ENCODE measurements around the gene SLC35E1.

Gene SLC35E1

GRCh38 chr19:16525751-16526481 lies 46.3 kb downstream of the SLC35E1 start:
- Histone ChIP-seq H3K9me3 (ENCODE audit: control insufficient read depth, low read length) (no peaks in the 10 kb centered on the region), H3K27me3 (replicated peaks; ENCODE audit: control insufficient read depth, insufficient read depth, low read length, poor library complexity, severe bottlenecking) (no peaks in the 10 kb centered on the region), H3K4me1 (ENCODE audit: control insufficient read depth, insufficient read depth, low read length, poor library complexity, severe bottlenecking) (no peaks in the 10 kb centered on the region), H3K4me3 (ENCODE audit: insufficient read depth, low read depth, low read length, poor library complexity, severe bottlenecking) (no peak overlapping the region), H3K36me3 (ENCODE audit: control insufficient read depth, insufficient read depth, low read length) (peaks cover 96% of the 10 kb centered on the region), H3K27ac (ENCODE audit: insufficient read depth, low read length, poor library complexity, severe bottlenecking) (no peak overlapping the region)
- DNase-seq = no peak

GRCh38 chr19:16524991-16525734 lies 47.1 kb downstream of the SLC35E1 start:
- Histone ChIP-seq H3K36me3 (ENCODE audit: control insufficient read depth, insufficient read depth, low read length) (peaks cover 96% of the 10 kb centered on the region), H3K27ac (ENCODE audit: insufficient read depth, low read length, poor library complexity, severe bottlenecking) (no peak overlapping the region), H3K27me3 (replicated peaks; ENCODE audit: control insufficient read depth, insufficient read depth, low read length, poor library complexity, severe bottlenecking) (no peaks in the 10 kb centered on the region), H3K4me3 (ENCODE audit: insufficient read depth, low read depth, low read length, poor library complexity, severe bottlenecking) (no peak overlapping the region), H3K4me1 (ENCODE audit: control insufficient read depth, insufficient read depth, low read length, poor library complexity, severe bottlenecking) (no peaks in the 10 kb centered on the region), H3K9me3 (ENCODE audit: control insufficient read depth, low read length) (no peaks in the 10 kb centered on the region)
- DNase-seq = no peak

DNA sequence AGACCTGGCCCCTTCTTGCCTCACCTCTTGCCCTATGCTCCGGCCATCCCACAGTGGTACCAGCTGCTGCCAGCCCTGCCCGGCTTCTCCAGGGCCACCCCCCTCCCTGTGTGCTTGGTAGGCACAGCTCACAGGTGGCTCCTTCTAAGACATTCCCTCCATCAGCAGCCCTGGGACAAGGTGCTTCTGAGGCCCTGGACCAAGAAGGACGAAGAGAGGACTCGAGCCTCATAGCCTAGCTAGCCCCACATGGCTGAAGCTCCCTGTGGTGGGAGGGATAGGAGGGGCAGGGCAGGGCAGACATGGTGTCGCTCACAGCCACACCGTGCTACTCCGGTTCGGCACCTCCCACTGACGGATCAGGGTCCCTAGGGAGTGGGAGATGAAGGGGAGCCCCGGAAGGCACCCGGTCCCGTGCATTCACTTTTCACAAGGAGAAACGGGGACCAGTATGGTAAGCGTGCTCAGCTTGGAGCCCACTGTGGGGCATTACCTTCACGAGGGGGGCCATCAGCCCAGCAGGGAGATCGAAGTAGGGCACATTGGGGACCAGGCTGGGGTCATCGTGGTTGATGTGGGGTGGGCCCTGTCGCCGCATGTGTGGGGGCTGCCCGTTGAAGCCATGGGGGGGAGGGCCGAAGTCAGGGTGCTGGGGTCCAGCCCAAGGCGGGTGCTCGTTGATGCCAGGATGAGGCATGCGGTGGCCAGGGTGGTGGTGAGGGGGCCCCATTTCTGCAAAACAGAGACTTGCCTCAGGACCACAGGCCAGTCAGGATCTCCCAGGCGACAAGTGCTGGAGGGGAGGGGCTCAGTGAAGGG lies 49.4 kb downstream of the SLC35E1 start:
- H3K27ac ChIP-seq (ENCODE audit: insufficient read depth, low read length, poor library complexity, severe bottlenecking) = no peak overlapping the region
- no peaks in the 10 kb centered on the region for H3K27me3 ChIP-seq (replicated peaks; ENCODE audit: control insufficient read depth, insufficient read depth, low read length, poor library complexity, severe bottlenecking)
- H3K4me3 ChIP-seq (ENCODE audit: insufficient read depth, low read depth, low read length, poor library complexity, severe bottlenecking) = no peak overlapping the region
- peaks cover 97% of the 10 kb centered on the region for H3K36me3 ChIP-seq (ENCODE audit: control insufficient read depth, insufficient read depth, low read length)
- no peaks in the 10 kb centered on the region for H3K4me1 ChIP-seq (ENCODE audit: control insufficient read depth, insufficient read depth, low read length, poor library complexity, severe bottlenecking)
- H3K9me3 ChIP-seq (ENCODE audit: control insufficient read depth, low read length) = no peaks in the 10 kb centered on the region
- no peak for DNase-seq

DNA sequence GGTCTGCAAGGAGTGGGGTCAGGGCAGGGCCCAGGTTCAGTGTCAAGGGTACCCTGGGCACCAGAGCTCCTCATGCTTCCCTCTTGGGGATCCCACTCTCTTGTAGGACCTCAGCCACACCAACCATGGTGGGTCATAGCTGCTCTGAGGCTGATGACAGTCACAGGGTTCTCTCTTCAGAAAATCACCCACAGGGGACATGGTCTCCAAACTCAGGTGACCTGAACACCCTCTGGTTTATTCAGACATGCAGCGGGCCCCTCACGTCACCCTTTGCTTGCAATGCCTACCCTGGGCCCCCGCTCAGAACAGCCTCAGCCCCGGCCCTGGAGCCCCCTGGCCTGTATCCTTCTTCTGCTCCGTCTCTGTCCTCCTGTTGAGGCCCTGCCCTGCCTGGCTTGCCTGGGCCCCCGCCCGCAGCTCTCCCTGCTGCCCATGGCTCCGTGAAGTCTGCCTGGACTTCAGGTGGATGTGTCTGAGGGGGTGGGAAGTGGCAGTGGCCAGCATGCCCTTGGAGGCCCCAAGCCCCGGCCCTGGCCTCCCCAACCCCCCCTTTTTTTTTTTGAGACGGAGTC lies 50.4 kb downstream of the SLC35E1 start:
- H3K4me1 ChIP-seq (ENCODE audit: control insufficient read depth, insufficient read depth, low read length, poor library complexity, severe bottlenecking) = no peaks in the 10 kb centered on the region
- H3K27me3 ChIP-seq (replicated peaks; ENCODE audit: control insufficient read depth, insufficient read depth, low read length, poor library complexity, severe bottlenecking) = no peaks in the 10 kb centered on the region
- no peak for DNase-seq
- H3K4me3 ChIP-seq (ENCODE audit: insufficient read depth, low read depth, low read length, poor library complexity, severe bottlenecking) = no peak overlapping the region
- H3K36me3 ChIP-seq (ENCODE audit: control insufficient read depth, insufficient read depth, low read length) = peaks cover 94% of the 10 kb centered on the region
- no peaks in the 10 kb centered on the region for H3K9me3 ChIP-seq (ENCODE audit: control insufficient read depth, low read length)
- H3K27ac ChIP-seq (ENCODE audit: insufficient read depth, low read length, poor library complexity, severe bottlenecking) = no peak overlapping the region

GRCh38 chr19:16520986-16521624 lies 51.1 kb downstream of the SLC35E1 start:
- Histone ChIP-seq H3K36me3 (ENCODE audit: control insufficient read depth, insufficient read depth, low read length) (peaks cover 87% of the 10 kb centered on the region), H3K4me1 (ENCODE audit: control insufficient read depth, insufficient read depth, low read length, poor library complexity, severe bottlenecking) (no peaks in the 10 kb centered on the region), H3K27me3 (replicated peaks; ENCODE audit: control insufficient read depth, insufficient read depth, low read length, poor library complexity, severe bottlenecking) (no peaks in the 10 kb centered on the region), H3K27ac (ENCODE audit: insufficient read depth, low read length, poor library complexity, severe bottlenecking) (no peak overlapping the region), H3K4me3 (ENCODE audit: insufficient read depth, low read depth, low read length, poor library complexity, severe bottlenecking) (no peak overlapping the region), H3K9me3 (ENCODE audit: control insufficient read depth, low read length) (no peaks in the 10 kb centered on the region)
- no peak for DNase-seq

DNA sequence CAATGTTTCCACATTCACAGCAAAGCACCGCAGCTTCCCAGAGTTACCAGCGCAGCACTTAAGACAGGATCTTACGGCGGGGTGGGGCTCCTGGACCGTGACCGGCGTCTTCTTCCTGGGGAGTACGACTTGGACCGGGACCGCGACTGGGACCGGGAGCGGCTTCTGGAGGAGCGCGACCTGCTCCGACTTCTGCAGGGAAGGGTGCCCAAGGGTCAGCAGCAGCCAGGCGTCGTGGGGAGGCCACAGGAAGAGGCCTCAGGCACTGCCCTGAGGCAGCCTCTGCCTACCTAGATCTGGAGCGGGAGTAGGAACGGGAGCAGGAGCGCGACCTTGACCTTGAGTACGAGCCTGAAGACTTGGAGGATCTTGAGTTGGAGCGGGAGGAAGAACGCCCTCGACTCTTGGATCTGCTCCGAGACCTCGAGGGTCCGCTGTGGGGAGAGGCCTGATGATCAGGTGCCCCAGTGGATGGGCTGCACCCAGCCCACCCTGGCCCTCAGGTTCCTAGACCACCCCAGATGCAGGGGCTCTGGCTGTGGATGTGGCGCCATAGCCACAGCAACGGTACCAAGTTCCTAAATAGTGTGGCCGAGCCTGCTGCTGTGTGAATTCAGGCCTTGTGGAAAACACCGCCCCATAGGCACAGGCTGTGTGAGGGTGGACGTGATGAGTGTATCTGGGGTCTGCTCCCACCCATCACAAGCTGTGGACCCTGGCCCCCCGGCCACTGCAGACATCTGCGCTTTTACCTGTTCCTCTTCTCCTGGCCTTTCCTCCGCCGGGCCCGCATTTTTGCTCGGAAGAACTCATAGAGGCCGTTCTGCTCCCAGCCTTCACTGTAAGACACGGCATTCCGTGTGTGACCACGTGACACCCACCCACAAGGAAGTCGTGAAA lies 51.9 kb downstream of the SLC35E1 start:
- peaks cover 79% of the 10 kb centered on the region for H3K36me3 ChIP-seq (ENCODE audit: control insufficient read depth, insufficient read depth, low read length)

GRCh38 chr19:16519230-16519687 lies 53.0 kb downstream of the SLC35E1 start:
- DNase-seq = no peak
- H3K4me3 ChIP-seq (ENCODE audit: insufficient read depth, low read depth, low read length, poor library complexity, severe bottlenecking) = no peak overlapping the region
- peaks cover 68% of the 10 kb centered on the region for H3K36me3 ChIP-seq (ENCODE audit: control insufficient read depth, insufficient read depth, low read length)
- no peaks in the 10 kb centered on the region for H3K27me3 ChIP-seq (replicated peaks; ENCODE audit: control insufficient read depth, insufficient read depth, low read length, poor library complexity, severe bottlenecking)
- H3K9me3 ChIP-seq (ENCODE audit: control insufficient read depth, low read length) = no peaks in the 10 kb centered on the region
- H3K4me1 ChIP-seq (ENCODE audit: control insufficient read depth, insufficient read depth, low read length, poor library complexity, severe bottlenecking) = no peaks in the 10 kb centered on the region
- no peak overlapping the region for H3K27ac ChIP-seq (ENCODE audit: insufficient read depth, low read length, poor library complexity, severe bottlenecking)

More for the DNA sequence above, 51.9 kb downstream of the SLC35E1 start:
- Histone ChIP-seq H3K4me1 (ENCODE audit: control insufficient read depth, insufficient read depth, low read length, poor library complexity, severe bottlenecking) (no peaks in the 10 kb centered on the region), H3K9me3 (ENCODE audit: control insufficient read depth, low read length) (no peaks in the 10 kb centered on the region), H3K27me3 (replicated peaks; ENCODE audit: control insufficient read depth, insufficient read depth, low read length, poor library complexity, severe bottlenecking) (no peaks in the 10 kb centered on the region), H3K27ac (ENCODE audit: insufficient read depth, low read length, poor library complexity, severe bottlenecking) (no peak overlapping the region), H3K4me3 (ENCODE audit: insufficient read depth, low read depth, low read length, poor library complexity, severe bottlenecking) (no peak overlapping the region)
- no peak for DNase-seq

DNA sequence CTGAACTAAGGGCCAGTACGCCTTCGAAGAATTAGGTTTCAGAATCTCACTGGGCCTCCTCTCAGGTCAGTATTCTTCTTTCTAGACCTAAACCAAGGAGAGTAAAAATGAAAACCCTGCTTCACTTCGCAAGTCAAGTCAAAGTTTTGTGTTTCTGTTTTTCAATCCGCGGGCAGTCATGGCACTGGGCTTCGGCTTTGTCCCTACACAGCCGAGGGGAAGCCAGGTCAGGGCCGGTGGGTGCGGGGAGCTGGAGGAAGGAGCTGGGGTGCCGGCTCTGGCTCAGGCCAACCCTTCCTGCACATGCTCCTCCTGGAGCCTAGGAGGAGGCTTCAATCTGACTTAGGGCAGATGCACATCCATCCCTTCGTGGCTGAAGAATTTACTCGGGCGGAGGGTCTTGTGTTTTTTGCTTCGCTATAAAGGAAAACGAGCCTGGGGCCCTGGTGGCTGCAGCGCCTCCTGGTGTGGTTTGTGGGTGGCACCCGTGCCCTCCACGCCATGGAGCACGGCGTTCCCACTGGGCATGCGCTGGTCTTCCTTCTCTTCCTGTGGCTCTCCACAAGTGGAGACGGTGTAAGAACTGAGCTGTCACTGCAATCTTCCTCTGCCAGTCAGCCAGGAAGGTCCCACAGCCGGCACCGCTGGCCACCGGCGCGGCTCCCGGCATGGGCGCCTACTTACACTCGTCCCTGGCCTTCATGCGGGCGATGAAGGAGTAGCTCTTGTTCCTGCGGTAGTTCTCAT lies 53.6 kb downstream of the SLC35E1 start:
- H3K9me3 ChIP-seq (ENCODE audit: control insufficient read depth, low read length) = no peaks in the 10 kb centered on the region
- no peak for DNase-seq
- no peak overlapping the region for H3K4me3 ChIP-seq (ENCODE audit: insufficient read depth, low read depth, low read length, poor library complexity, severe bottlenecking)
- peaks cover 62% of the 10 kb centered on the region for H3K36me3 ChIP-seq (ENCODE audit: control insufficient read depth, insufficient read depth, low read length)
- H3K27me3 ChIP-seq (replicated peaks; ENCODE audit: control insufficient read depth, insufficient read depth, low read length, poor library complexity, severe bottlenecking) = no peaks in the 10 kb centered on the region
- no peaks in the 10 kb centered on the region for H3K4me1 ChIP-seq (ENCODE audit: control insufficient read depth, insufficient read depth, low read length, poor library complexity, severe bottlenecking)
- H3K27ac ChIP-seq (ENCODE audit: insufficient read depth, low read length, poor library complexity, severe bottlenecking) = no peak overlapping the region

Data from effector memory CD4-positive, alpha-beta T cell (primary cell).